ENCODE results near the gene BATF3. TPM values are rescaled to one million over a fixed set of nuclear protein-coding genes. Genes with fewer than 3 reads are reported as not detected.

Gene BATF3
- total RNA-seq, 1 experiment from 2014 or later: 1.3 TPM

GRCh38 chr1:212733109-212733508 lies 33.5 kb upstream of the BATF3 start:
- CTCF ChIA-PET: no interaction called here
- Histone ChIP-seq H3F3A (ENCODE audit: insufficient read depth, low read depth) (no peaks in the 10 kb centered on the region), H3K4me2 (no peak overlapping the region), H3K9me2 (ENCODE audit: insufficient read depth) (no peaks in the 10 kb centered on the region), H3K79me2 (ENCODE audit: low read depth) (no peaks in the 10 kb centered on the region), H3K9me3 (ENCODE audit: insufficient read depth, low read depth) (no peaks in the 10 kb centered on the region), H3K27me3 (ENCODE audit: insufficient read depth, low read depth) (no peaks in the 10 kb centered on the region), H2AFZ (no peak overlapping the region), H3K36me3 (ENCODE audit: low read depth) (no peaks in the 10 kb centered on the region), H3K4me3 (no peak overlapping the region), H3K4me1 (replicated peaks; ENCODE audit: insufficient read depth) (no peaks in the 10 kb centered on the region), H3K27ac (no peak overlapping the region), H4K20me1 (ENCODE audit: insufficient read depth) (no peaks in the 10 kb centered on the region; the same call in 1 of the 2 replicates)
- TF ChIP-seq CTCF (conservative IDR thresholded peaks at IDR 0.05) (no peak), EZH2 (IDR thresholded peaks at IDR 0.05; ENCODE audit: low read depth) (no peak)
- intact Hi-C loops (cut with micrococcal nuclease; ENCODE audit: unreplicated experiment): no loop called here
- BruUV-seq (replicated peaks): no TSS peak
- POLR2A ChIA-PET (ENCODE audit: unreplicated experiment): no interaction called here
- no peak for DNase-seq

DNA sequence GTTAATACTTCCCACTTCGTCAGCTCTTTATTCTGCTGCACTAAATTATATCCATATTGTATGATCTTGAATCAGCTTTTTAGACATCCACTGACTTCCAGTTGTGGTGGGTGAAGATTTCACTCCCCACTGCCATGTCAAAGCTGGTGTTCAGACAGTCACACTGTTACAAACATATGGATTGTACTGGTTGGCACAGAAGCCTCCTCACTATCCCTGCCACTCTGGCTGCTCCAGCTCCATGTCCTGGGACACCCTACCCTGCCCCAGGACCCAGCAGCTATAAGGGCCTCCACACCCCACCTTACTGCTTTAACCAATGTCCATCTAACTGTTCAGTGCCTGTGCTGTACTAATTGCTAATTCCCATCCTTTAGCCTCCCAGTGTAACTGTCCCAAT lies 32.0 kb upstream of the BATF3 start:
- BruUV-seq (replicated peaks): no TSS peak
- no peaks in the 10 kb centered on the region for H3K4me1 ChIP-seq (replicated peaks; ENCODE audit: insufficient read depth)
- no peaks in the 10 kb centered on the region for H3K79me2 ChIP-seq (ENCODE audit: low read depth)
- ChIA-PET CTCF (no interaction called here), POLR2A (ENCODE audit: unreplicated experiment) (no interaction called here)
- TF ChIP-seq EZH2 (IDR thresholded peaks at IDR 0.05; ENCODE audit: low read depth) (no peak), CTCF (conservative IDR thresholded peaks at IDR 0.05) (no peak)
- H3K36me3 ChIP-seq (ENCODE audit: low read depth): no peaks in the 10 kb centered on the region
- no peak overlapping the region for H3K4me2 ChIP-seq
- no peak for DNase-seq
- H3K27ac ChIP-seq: no peak overlapping the region
- H2AFZ ChIP-seq: no peak overlapping the region
- no peaks in the 10 kb centered on the region; the same call in 1 of the 2 replicates for H4K20me1 ChIP-seq (ENCODE audit: insufficient read depth)
- no peak overlapping the region for H3K4me3 ChIP-seq
- H3K9me3 ChIP-seq (ENCODE audit: insufficient read depth, low read depth): no peaks in the 10 kb centered on the region
- H3K9me2 ChIP-seq (ENCODE audit: insufficient read depth): no peaks in the 10 kb centered on the region
- intact Hi-C loops (cut with micrococcal nuclease; ENCODE audit: unreplicated experiment): no loop called here
- no peaks in the 10 kb centered on the region for H3F3A ChIP-seq (ENCODE audit: insufficient read depth, low read depth)
- H3K27me3 ChIP-seq (ENCODE audit: insufficient read depth, low read depth): no peaks in the 10 kb centered on the region

DNA sequence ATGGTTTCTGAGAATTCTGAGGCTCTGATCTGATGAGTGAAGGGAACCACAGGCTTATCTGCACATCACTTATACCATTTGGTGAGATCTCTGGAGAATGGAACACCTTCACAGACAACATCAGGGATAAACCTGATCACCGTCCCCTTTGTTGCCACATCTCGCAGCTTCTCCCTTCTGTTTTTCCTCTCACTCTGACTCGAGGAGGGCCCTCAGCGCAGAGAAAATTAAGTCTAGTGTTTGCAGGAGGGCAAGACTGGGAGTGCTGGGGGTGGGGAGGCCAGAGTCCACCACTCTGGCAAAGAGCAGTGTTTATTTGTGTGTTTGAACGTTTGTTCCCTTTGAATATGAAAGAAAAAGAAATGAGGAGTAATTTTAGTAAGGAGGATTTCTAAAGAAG lies 29.0 kb upstream of the BATF3 start:
- no peaks in the 10 kb centered on the region for H3K9me2 ChIP-seq (ENCODE audit: insufficient read depth)
- H3K27ac ChIP-seq: no peak overlapping the region
- intact Hi-C loops (cut with micrococcal nuclease; ENCODE audit: unreplicated experiment): no loop called here
- no peak overlapping the region for H3K4me3 ChIP-seq
- no peak overlapping the region for H3K4me2 ChIP-seq
- no peaks in the 10 kb centered on the region for H3K79me2 ChIP-seq (ENCODE audit: low read depth)
- H3F3A ChIP-seq (ENCODE audit: insufficient read depth, low read depth): no peaks in the 10 kb centered on the region
- no peaks in the 10 kb centered on the region; the same call in 1 of the 2 replicates for H4K20me1 ChIP-seq (ENCODE audit: insufficient read depth)
- no peak overlapping the region for H2AFZ ChIP-seq
- no peak for DNase-seq
- no peaks in the 10 kb centered on the region for H3K4me1 ChIP-seq (replicated peaks; ENCODE audit: insufficient read depth)
- TF ChIP-seq CTCF (conservative IDR thresholded peaks at IDR 0.05) (no peak), EZH2 (IDR thresholded peaks at IDR 0.05; ENCODE audit: low read depth) (no peak)
- no peaks in the 10 kb centered on the region for H3K27me3 ChIP-seq (ENCODE audit: insufficient read depth, low read depth)
- H3K9me3 ChIP-seq (ENCODE audit: insufficient read depth, low read depth): no peaks in the 10 kb centered on the region
- H3K36me3 ChIP-seq (ENCODE audit: low read depth): no peaks in the 10 kb centered on the region
- CTCF ChIA-PET: interaction anchor here (0.7 kb wide), 1 partner anchor 133 kb away, joined by 3 read pairs; no protein-coding TSS in a partner anchor
- BruUV-seq (replicated peaks): no TSS peak
- POLR2A ChIA-PET (ENCODE audit: unreplicated experiment): no interaction called here
